Coronary artery (tissue), 2 donors: ENCODE measurements around the gene OR13C9.
"Not testable (repeated sequence)": the region's sequence is repeated elsewhere in the genome, so short reads cannot be mapped to it uniquely, and the experiment has no call there.

ENCODE experiments used
- DNase-seq: peaks from one replicate; pipeline ENCODE4 v3.0.0-alpha.2; 2017; ENCODE audit warnings: low spot score
- H3K27ac ChIP-seq, 2 donors: fragments of 200-600 bp; sonication (generic); one replicate each; pipeline ENCODE4 v1.5.1; 2016 to 2019
- H3K4me3 ChIP-seq: fragments of 200-600 bp; sonication (generic); 2 replicates; pipeline ENCODE4 v1.5.1; 2016; ENCODE audit warnings: mild to moderate bottlenecking, moderate library complexity
- CTCF ChIP-seq: fragments of 200-600 bp; sonication (generic); IDR thresholded peaks from one replicate; pipeline ENCODE4 v1.5.1; 2019; ENCODE audit warnings: antibody characterized with exemption

Gene OR13C9

GRCh38 chr9:104618104-104618503, at the start of gene OR13C9:
Gene OR13C9, minus strand, starts transcription at chr9:104618204. Its CDS starts 0 bp downstream, at chr9:104618204.
- Histone ChIP-seq H3K27ac (no peak within 1 kb of the TSS), H3K4me3 (no peak within 1 kb of the TSS)
- TF ChIP-seq CTCF: no peak
- no peak for DNase-seq

GRCh38 chr9:104658496-104659195, 40.6 kb upstream of the OR13C9 start:
- no peak for TF ChIP-seq CTCF
- no peak overlapping the region for H3K4me3 ChIP-seq
- no peak for DNase-seq
- no peak overlapping the region for H3K27ac ChIP-seq

- Histone ChIP-seq H3K4me3 (no peak overlapping the region), H3K27ac (no peak overlapping the region)
- no peak for DNase-seq
- no peak for TF ChIP-seq CTCF
Measured at GRCh38 chr9:104635456-104635855, 17.5 kb upstream of the OR13C9 start.

- Histone ChIP-seq H3K27ac (no peak overlapping the region), H3K4me3 (no peak overlapping the region)
- no peak for TF ChIP-seq CTCF
- no peak for DNase-seq
Measured at GRCh38 chr9:104633976-104634520, 16.0 kb upstream of the OR13C9 start.

GRCh38 chr9:104625964-104626363, 8.0 kb upstream of the OR13C9 start:
- H3K27ac ChIP-seq, DNase-seq, H3K4me3 ChIP-seq: not testable (repeated sequence)

- no peak for TF ChIP-seq CTCF
- no peak overlapping the region for H3K4me3 ChIP-seq
- no peak for DNase-seq
Measured at GRCh38 chr9:104617418-104617817, 586 bp downstream of the OR13C9 start.

GRCh38 chr9:104611213-104611612, 6.8 kb downstream of the OR13C9 start:
- no peak overlapping the region for H3K4me3 ChIP-seq
- DNase-seq: no peak
- no peak for TF ChIP-seq CTCF
- H3K27ac ChIP-seq: no peak overlapping the region

More at GRCh38 chr9:104617418-104617817, 586 bp downstream of the OR13C9 start:
- H3K27ac ChIP-seq: no peak overlapping the region
